Testis (tissue), 3 donors: Measurements from ENCODE around the gene PLCB1. TPM values are rescaled to one million over a fixed set of nuclear protein-coding genes. Genes with fewer than 3 reads are reported as not detected.
"Not testable (repeated sequence)": the region's sequence is repeated elsewhere in the genome, so short reads cannot be mapped to it uniquely, and the experiment has no call there.

Experiments used
- DNase-seq: peaks from one replicate; pipeline ENCODE4 v3.0.0-alpha.2; 2019
- H3K27ac ChIP-seq, 2 donors: fragments of 200-600 bp; sonication (generic); one replicate each; pipeline ENCODE4 v1.5.1; 2019
- H3K27me3 ChIP-seq: fragments of 200-600 bp; sonication (generic); one replicate; pipeline ENCODE4 v1.5.1; 2019
- H3K36me3 ChIP-seq: fragments of 200-600 bp; sonication (generic); one replicate; pipeline ENCODE4 v1.5.1; 2017; ENCODE audit warnings: low read depth; ENCODE audit errors: missing control alignments
- H3K4me1 ChIP-seq: fragments of 200-600 bp; sonication (generic); one replicate; pipeline ENCODE4 v1.5.1; 2019
- H3K4me3 ChIP-seq, 2 donors: fragments of 200-600 bp; sonication (generic); one replicate each; pipeline ENCODE4 v1.5.1; 2017 to 2019
- H3K9me3 ChIP-seq: fragments of 200-600 bp; sonication (generic); one replicate; pipeline ENCODE4 v1.5.1; 2017
- CTCF ChIP-seq, 3 experiments: fragments of 450-650 bp in 2 of 3; fragments of 200-600 bp in 1 of 3; sonication (generic) in 1 of 3; IDR thresholded peaks; one replicate each; pipeline ENCODE4 v1.5.1; 2016 to 2019; ENCODE audit warnings: antibody characterized with exemption in 3 of 3, mild to moderate bottlenecking in 2 of 3, moderate library complexity in 1 of 3
- POLR2A ChIP-seq: fragments of 450-650 bp; IDR thresholded peaks from one replicate; pipeline ENCODE4 v1.6.1; 2017; ENCODE audit warnings: antibody characterized with exemption, mild to moderate bottlenecking, moderate library complexity
- WGBS, 2 donors: methylation state at CpG; one replicate each; pipeline ENCODE4 v1.1.5; 2018; 5-methylcytosine and 5-hydroxymethylcytosine counted together
- intact Hi-C: fragments of 100-400 bp; cut with DNase I; formaldehyde crosslinking; loops from one replicate; pipeline ENCODE4 v1.15.1; 2023; ENCODE audit warnings: low total_unique reads
- polyA plus RNA-seq: library from polyadenylated mRNA; stranded (reverse); fragments of 350-450 nt; fragmentation: Illumina TruSeq; extraction: RNeasy Lipid Tissue Mini Kit (QIAGEN cat#74804); gene quantifications from one replicate; pipeline ENCODE4 v1.2.3, GENCODE V29; 2014; ENCODE audit warnings: low read depth, low replicate concordance; ENCODE audit not compliant: insufficient read depth
- total RNA-seq, 2 donors: library from RNA; depleted of rRNA; stranded (reverse); fragments of >200 nt; gene quantifications; one replicate each; pipeline ENCODE4 v1.2.3, GENCODE V29; 2016

PLCB1 gene
- total and polyA plus RNA-seq, 3 donors from 2014 or later = 3.1 to 9.8 (median 8.2) TPM

GRCh38 chr20:8587810-8588209, 455.7 kb downstream of the PLCB1 start:
- DNase-seq = no peak
- intact Hi-C loops = no loop called here
- no peaks in the 10 kb centered on the region for H3K9me3 ChIP-seq
- H3K27ac ChIP-seq = no peak overlapping the region
- TF ChIP-seq POLR2A (no peak), CTCF (IDR thresholded peaks at IDR 0.05) (no peak)
- H3K4me3 ChIP-seq = no peak overlapping the region
- WGBS, 2 donors = 89 to 92% methylated on average over 3 of the region's 3 CpGs
- H3K4me1 ChIP-seq = no peaks in the 10 kb centered on the region
- H3K36me3 ChIP-seq = no peaks in the 10 kb centered on the region
- H3K27me3 ChIP-seq = no peaks in the 10 kb centered on the region

- no peaks in the 10 kb centered on the region for H3K36me3 ChIP-seq
- no peak for DNase-seq
- 85 to 88% methylated on average over 4 of the region's 4 CpGs for WGBS, 2 donors
- H3K9me3 ChIP-seq = no peaks in the 10 kb centered on the region
- intact Hi-C loops = no loop called here
- no peaks in the 10 kb centered on the region for H3K4me1 ChIP-seq
- no peaks in the 10 kb centered on the region for H3K27me3 ChIP-seq
- no peak overlapping the region for H3K27ac ChIP-seq
- TF ChIP-seq CTCF (IDR thresholded peaks at IDR 0.05) (no peak), POLR2A (no peak)
- no peak overlapping the region for H3K4me3 ChIP-seq
Observed at GRCh38 chr20:8589956-8590355, 457.9 kb downstream of the PLCB1 start.

- intact Hi-C loops, H3K27me3 ChIP-seq, H3K9me3 ChIP-seq, H3K4me3 ChIP-seq, H3K4me1 ChIP-seq, DNase-seq, H3K36me3 ChIP-seq, H3K27ac ChIP-seq: not testable (repeated sequence)
- 83 to 88% methylated on average over 8 to 11 of the region's 18 CpGs for WGBS, 2 donors
Observed at GRCh38 chr20:8600910-8601541, 469.0 kb downstream of the PLCB1 start.

GRCh38 chr20:8601542-8601912, 469.5 kb downstream of the PLCB1 start:
- WGBS, 2 donors = 79 to 94% methylated on average over 1 of the region's 1 CpG
- Histone ChIP-seq H3K4me3 (no peak overlapping the region), H3K9me3 (no peaks in the 10 kb centered on the region), H3K27ac (no peak overlapping the region), H3K4me1 (no peaks in the 10 kb centered on the region), H3K27me3 (no peaks in the 10 kb centered on the region), H3K36me3 (no peaks in the 10 kb centered on the region)
- TF ChIP-seq POLR2A (no peak), CTCF (IDR thresholded peaks at IDR 0.05) (no peak)
- DNase-seq = no peak
- intact Hi-C loops = no loop called here

GRCh38 chr20:8602389-8603116, 470.5 kb downstream of the PLCB1 start:
- DNase-seq = no peak
- peak overlapping the region in 1 of 2 donors; percentile 24 for H3K27ac ChIP-seq
- H3K4me1 ChIP-seq = no peaks in the 10 kb centered on the region
- H3K4me3 ChIP-seq = no peak overlapping the region
- intact Hi-C loops = no loop called here
- H3K9me3 ChIP-seq = no peaks in the 10 kb centered on the region
- no peaks in the 10 kb centered on the region for H3K36me3 ChIP-seq
- no peak for TF ChIP-seq POLR2A
- TF ChIP-seq CTCF (IDR thresholded peaks at IDR 0.05) = no peak
- H3K27me3 ChIP-seq = no peaks in the 10 kb centered on the region
- WGBS, 2 donors = 38 to 53% methylated on average over 3 of the region's 3 CpGs
